ENCODE measurements around the gene KYAT1. TPM values are rescaled to one million over a fixed set of nuclear protein-coding genes. Genes with fewer than 3 reads are reported as not detected.
"Not testable (repeated sequence)": the region's sequence is repeated elsewhere in the genome, so short reads cannot be mapped to it uniquely, and the experiment has no call there.

KYAT1 gene
- total RNA-seq, 1 donor from 2014 or later: 9.8 TPM

GRCh38 chr9:128845186-128845931 is 36.4 kb downstream of the KYAT1 start:
- FAIRE-seq (no peak), DNase-seq (ENCODE audit: low spot score in 2 of 2) (no peak)

GRCh38 chr9:128843171-128843570 is 38.6 kb downstream of the KYAT1 start:
- FAIRE-seq; DNase-seq (ENCODE audit: low spot score in 2 of 2): not testable (repeated sequence)

GRCh38 chr9:128841694-128842492 is 39.9 kb downstream of the KYAT1 start:
- DNase-seq (ENCODE audit: low spot score in 2 of 2) (no peak), FAIRE-seq (no peak)

- FAIRE-seq: no peak
Observed at GRCh38 chr9:128840524-128840923, 41.2 kb downstream of the KYAT1 start.

GRCh38 chr9:128838338-128838737 is 43.4 kb downstream of the KYAT1 start:
- DNase-seq (ENCODE audit: low spot score in 2 of 2) (no peak), FAIRE-seq (no peak)

More at GRCh38 chr9:128840524-128840923, 41.2 kb downstream of the KYAT1 start:
- DNase-seq (ENCODE audit: low spot score in 2 of 2): no peak

- DNase-seq (ENCODE audit: low spot score in 2 of 2): no peak
- FAIRE-seq: no peak
Observed at GRCh38 chr9:128836509-128837145, 45.1 kb downstream of the KYAT1 start.

GRCh38 chr9:128835246-128836210 is 46.2 kb downstream of the KYAT1 start:
- DNase-seq (ENCODE audit: low spot score in 2 of 2) (no peak), FAIRE-seq (no peak)

GRCh38 chr9:128833696-128834095 is 48.1 kb downstream of the KYAT1 start:
- no peak for FAIRE-seq
- no peak for DNase-seq (ENCODE audit: low spot score in 2 of 2)

- DNase-seq (ENCODE audit: low spot score in 2 of 2) (peak; percentile 95 to 99), FAIRE-seq (no peak)
Observed at GRCh38 chr9:128829477-128830251, 52.1 kb downstream of the KYAT1 start, which contains the start of gene SPOUT1. SPOUT1 (minus strand) TSS chr9:128829794; CDS start chr9:128829780, 14 bp downstream.

- FAIRE-seq (no peak), DNase-seq (ENCODE audit: low spot score in 2 of 2) (no peak)
Observed at GRCh38 chr9:128828719-128829452, 52.9 kb downstream of the KYAT1 start.

- DNase-seq (ENCODE audit: low spot score in 2 of 2): no peak
- FAIRE-seq: no peak
Observed at GRCh38 chr9:128828267-128828666, 53.5 kb downstream of the KYAT1 start.

GRCh38 chr9:128825923-128826700 is 55.6 kb downstream of the KYAT1 start:
- DNase-seq (ENCODE audit: low spot score in 2 of 2) (no peak), FAIRE-seq (no peak)

- DNase-seq (ENCODE audit: low spot score in 2 of 2): no peak
- no peak for FAIRE-seq
Observed at GRCh38 chr9:128824911-128825310, 56.8 kb downstream of the KYAT1 start.

GRCh38 chr9:128823903-128824406 is 57.8 kb downstream of the KYAT1 start:
- FAIRE-seq (no peak), DNase-seq (ENCODE audit: low spot score in 2 of 2) (no peak)

GRCh38 chr9:128823362-128823902 is 58.3 kb downstream of the KYAT1 start:
- DNase-seq (ENCODE audit: low spot score in 2 of 2) (no peak), FAIRE-seq (no peak)

- DNase-seq (ENCODE audit: low spot score in 2 of 2): no peak
- FAIRE-seq: no peak
Observed at GRCh38 chr9:128822407-128823042, 59.2 kb downstream of the KYAT1 start.

Data from frontal cortex (tissue), 4 donors.